ENCODE data around the gene CAMK4.

DNA sequence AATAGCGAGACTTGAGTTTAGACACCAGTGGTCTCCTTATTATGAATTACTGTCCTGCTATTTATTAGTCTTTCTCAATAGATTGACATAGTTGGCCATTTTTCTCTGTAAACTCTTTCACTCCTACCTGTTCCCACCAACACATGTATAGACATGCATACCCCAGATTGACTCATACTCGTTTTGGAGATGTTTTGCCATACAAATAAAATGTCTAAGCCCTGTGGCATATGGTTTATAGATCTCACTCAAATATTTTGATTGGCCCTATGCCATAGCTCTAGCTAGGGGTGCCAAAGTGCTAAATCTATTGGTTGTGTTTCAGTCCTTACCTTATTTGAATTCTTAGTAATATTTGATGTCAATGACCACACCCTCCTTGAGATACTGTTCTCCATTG is 42.3 kb downstream of the CAMK4 start:
- TF ChIP-seq KAT7 (CRISPR knock-in tag; IDR thresholded peaks at IDR 0.05; ENCODE audit: borderline replicate concordance) (no peak), SMAD3 (CRISPR knock-in tag; IDR thresholded peaks at IDR 0.05; ENCODE audit: borderline replicate concordance) (no peak), CREB1 (CRISPR knock-in tag; IDR thresholded peaks at IDR 0.05) (no peak), NR3C1 (CRISPR knock-in tag; conservative IDR thresholded peaks at IDR 0.05; ENCODE audit: low read depth) (no peak), ELF4 (CRISPR knock-in tag; IDR thresholded peaks at IDR 0.05; ENCODE audit: low read depth) (no peak), SMAD4 (CRISPR knock-in tag; IDR thresholded peaks at IDR 0.05) (no peak), RORB (CRISPR knock-in tag; IDR thresholded peaks at IDR 0.05) (no peak), ETV6 (CRISPR knock-in tag; IDR thresholded peaks at IDR 0.05) (no peak), ESRRA (CRISPR knock-in tag; IDR thresholded peaks at IDR 0.05; ENCODE audit: borderline replicate concordance) (no peak)
- TF ChIP-seq, protein P1, sequence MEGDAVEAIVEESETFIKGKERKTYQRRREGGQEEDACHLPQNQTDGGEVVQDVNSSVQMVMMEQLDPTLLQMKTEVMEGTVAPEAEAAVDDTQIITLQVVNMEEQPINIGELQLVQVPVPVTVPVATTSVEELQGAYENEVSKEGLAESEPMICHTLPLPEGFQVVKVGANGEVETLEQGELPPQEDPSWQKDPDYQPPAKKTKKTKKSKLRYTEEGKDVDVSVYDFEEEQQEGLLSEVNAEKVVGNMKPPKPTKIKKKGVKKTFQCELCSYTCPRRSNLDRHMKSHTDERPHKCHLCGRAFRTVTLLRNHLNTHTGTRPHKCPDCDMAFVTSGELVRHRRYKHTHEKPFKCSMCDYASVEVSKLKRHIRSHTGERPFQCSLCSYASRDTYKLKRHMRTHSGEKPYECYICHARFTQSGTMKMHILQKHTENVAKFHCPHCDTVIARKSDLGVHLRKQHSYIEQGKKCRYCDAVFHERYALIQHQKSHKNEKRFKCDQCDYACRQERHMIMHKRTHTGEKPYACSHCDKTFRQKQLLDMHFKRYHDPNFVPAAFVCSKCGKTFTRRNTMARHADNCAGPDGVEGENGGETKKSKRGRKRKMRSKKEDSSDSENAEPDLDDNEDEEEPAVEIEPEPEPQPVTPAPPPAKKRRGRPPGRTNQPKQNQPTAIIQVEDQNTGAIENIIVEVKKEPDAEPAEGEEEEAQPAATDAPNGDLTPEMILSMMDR (IDR thresholded peaks at IDR 0.05) = no peak
- TF ChIP-seq, protein P2, sequence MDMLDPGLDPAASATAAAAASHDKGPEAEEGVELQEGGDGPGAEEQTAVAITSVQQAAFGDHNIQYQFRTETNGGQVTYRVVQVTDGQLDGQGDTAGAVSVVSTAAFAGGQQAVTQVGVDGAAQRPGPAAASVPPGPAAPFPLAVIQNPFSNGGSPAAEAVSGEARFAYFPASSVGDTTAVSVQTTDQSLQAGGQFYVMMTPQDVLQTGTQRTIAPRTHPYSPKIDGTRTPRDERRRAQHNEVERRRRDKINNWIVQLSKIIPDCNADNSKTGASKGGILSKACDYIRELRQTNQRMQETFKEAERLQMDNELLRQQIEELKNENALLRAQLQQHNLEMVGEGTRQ (CRISPR knock-in tag; IDR thresholded peaks at IDR 0.05) = no peak
- TF ChIP-seq, protein P3, sequence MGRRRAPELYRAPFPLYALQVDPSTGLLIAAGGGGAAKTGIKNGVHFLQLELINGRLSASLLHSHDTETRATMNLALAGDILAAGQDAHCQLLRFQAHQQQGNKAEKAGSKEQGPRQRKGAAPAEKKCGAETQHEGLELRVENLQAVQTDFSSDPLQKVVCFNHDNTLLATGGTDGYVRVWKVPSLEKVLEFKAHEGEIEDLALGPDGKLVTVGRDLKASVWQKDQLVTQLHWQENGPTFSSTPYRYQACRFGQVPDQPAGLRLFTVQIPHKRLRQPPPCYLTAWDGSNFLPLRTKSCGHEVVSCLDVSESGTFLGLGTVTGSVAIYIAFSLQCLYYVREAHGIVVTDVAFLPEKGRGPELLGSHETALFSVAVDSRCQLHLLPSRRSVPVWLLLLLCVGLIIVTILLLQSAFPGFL (CRISPR knock-in tag; IDR thresholded peaks at IDR 0.05; ENCODE audit: borderline replicate concordance) = no peak
- TF ChIP-seq, protein P4, sequence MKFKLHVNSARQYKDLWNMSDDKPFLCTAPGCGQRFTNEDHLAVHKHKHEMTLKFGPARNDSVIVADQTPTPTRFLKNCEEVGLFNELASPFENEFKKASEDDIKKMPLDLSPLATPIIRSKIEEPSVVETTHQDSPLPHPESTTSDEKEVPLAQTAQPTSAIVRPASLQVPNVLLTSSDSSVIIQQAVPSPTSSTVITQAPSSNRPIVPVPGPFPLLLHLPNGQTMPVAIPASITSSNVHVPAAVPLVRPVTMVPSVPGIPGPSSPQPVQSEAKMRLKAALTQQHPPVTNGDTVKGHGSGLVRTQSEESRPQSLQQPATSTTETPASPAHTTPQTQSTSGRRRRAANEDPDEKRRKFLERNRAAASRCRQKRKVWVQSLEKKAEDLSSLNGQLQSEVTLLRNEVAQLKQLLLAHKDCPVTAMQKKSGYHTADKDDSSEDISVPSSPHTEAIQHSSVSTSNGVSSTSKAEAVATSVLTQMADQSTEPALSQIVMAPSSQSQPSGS (CRISPR knock-in tag; IDR thresholded peaks at IDR 0.05; ENCODE audit: borderline replicate concordance, low read depth) = no peak
